AG10803 (cell line): ENCODE measurements around the gene FCRLA.
A peak's percentile ranks its signal among the peaks of the same experiment; 100 is the strongest.

Experiments
- DNase-seq: peaks from one replicate; pipeline ENCODE4 v3.0.0; 2010; ENCODE audit warnings: low read depth
- H3K4me3 ChIP-seq: 2 replicates; pipeline ENCODE4 v1.5.1; 2011; ENCODE audit warnings: mild to moderate bottlenecking, low read length, control low read depth
- TF ChIP-seq, protein P1 (sequence below): conservative IDR thresholded peaks from 2 replicates; pipeline ENCODE4 v1.5.1; 2011; ENCODE audit warnings: mild to moderate bottlenecking, low read length, control low read depth, inconsistent platforms

Gene FCRLA

DNA sequence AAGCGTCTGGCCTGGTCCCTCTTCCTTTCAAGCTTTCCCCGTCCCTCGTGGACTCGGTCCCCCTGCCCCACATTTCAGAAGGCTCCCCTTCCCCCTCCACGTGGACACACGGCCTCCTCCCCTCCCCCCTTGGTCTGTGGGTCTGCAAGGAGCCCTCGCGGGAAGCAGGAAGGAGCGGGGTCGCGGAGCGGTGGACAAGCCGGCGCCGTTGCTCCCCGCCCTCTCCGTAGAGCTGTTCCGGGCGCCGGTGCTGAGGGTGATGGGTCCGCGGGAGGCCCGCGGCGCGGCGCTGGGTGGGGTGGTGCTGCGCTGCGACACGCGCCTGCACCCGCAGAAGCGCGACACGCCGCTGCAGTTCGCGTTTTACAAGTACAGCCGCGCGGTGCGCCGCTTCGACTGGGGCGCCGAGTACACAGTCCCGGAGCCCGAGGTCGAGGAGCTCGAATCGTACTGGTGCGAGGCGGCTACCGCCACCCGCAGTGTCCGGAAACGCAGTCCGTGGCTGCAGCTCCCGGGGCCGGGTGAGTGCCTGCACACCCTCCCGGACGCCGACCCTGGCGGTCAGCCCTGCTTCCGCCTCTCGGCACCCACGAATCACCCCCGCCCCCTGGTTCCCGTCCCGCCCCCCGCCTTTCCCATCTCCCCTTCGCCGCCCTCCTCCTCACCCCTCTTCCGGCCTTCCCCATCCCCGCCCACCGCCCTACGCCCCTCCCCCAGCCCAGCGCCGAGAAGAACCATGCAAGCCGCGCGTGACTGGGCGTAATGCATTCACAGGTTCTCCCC, 19.6 kb downstream of the FCRLA start:
- TF ChIP-seq, protein P1, sequence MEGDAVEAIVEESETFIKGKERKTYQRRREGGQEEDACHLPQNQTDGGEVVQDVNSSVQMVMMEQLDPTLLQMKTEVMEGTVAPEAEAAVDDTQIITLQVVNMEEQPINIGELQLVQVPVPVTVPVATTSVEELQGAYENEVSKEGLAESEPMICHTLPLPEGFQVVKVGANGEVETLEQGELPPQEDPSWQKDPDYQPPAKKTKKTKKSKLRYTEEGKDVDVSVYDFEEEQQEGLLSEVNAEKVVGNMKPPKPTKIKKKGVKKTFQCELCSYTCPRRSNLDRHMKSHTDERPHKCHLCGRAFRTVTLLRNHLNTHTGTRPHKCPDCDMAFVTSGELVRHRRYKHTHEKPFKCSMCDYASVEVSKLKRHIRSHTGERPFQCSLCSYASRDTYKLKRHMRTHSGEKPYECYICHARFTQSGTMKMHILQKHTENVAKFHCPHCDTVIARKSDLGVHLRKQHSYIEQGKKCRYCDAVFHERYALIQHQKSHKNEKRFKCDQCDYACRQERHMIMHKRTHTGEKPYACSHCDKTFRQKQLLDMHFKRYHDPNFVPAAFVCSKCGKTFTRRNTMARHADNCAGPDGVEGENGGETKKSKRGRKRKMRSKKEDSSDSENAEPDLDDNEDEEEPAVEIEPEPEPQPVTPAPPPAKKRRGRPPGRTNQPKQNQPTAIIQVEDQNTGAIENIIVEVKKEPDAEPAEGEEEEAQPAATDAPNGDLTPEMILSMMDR, result 0 out of 2 replicates have a peak, but pooled peaks have one; percentile 5
- H3K4me3 ChIP-seq, result peak overlapping the region; percentile 78
- peak; percentile 80 for DNase-seq

DNA sequence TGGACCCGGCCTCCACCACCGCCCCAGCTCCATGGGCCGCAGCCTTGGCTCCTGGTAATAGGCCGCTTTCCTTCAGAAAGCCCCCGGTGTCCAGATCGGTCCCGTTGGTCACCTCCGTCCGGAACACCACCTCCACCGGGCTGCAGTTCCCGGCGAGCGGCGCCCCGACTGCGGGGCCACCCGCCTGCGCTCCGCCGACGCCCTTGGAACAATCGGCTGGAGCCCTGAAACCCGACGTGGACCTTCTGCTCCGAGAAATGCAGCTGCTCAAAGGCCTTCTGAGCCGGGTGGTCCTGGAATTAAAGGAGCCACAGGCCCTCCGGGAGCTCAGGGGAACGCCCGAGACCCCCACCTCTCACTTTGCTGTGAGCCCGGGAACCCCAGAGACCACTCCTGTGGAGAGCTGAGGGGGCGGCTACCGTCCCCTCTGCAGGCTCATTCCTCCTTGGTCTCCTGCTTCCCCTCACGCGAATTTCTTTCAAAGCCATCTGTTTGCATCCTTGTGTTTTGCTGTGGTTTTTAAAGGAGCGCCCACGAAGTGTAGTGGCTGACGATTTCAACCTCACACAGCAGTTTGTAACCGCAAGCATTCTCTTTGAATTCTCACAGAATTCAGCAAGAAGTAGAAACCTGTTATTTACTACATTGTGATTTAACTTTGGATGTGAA, 20.4 kb downstream of the FCRLA start:
- DNase-seq, result peak; percentile 93
- peak overlapping the region; percentile 78 for H3K4me3 ChIP-seq
- TF ChIP-seq, protein P1, result no peak

DNA sequence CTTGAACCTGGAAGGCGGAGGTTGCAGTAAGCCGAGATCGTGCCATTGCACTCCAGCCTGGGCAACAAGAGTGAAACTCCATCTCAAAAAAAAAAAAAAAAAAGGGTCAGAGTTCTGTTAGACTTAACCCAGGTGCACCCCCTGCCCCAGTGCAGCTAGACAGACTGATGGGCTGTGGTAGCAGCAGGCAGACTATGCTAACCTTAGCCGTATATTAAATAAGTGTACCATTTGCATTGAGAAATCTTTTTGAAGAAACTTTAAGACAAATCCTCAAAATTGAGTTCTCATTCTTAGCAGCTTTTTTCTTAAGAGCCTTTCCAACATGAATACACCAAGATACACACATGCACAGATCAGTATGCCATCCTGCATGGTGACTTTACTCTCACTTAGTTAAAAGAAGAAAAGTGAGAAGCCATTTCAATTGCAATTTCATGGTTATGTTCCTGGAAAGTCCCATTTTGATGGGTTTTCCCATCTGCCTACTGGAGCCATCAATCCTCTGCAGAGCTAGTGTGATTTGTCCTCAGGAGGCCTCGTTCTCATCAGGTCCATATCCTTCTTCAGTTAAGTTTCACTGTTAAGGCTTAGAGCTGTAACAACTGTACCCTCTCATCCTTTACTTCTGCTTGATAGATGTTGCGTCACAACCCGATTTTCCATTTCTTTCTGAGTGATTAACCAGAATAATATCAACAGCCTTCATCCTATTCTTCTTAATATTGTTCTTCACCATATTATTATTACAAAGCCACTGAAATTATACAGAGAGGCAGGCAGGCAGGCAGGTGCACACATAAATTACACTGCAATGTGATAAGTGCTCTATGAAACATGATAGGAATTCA, 21.6 kb downstream of the FCRLA start:
- DNase-seq, result no peak
- H3K4me3 ChIP-seq, result no peak overlapping the region
- TF ChIP-seq, protein P1, result no peak

DNA sequence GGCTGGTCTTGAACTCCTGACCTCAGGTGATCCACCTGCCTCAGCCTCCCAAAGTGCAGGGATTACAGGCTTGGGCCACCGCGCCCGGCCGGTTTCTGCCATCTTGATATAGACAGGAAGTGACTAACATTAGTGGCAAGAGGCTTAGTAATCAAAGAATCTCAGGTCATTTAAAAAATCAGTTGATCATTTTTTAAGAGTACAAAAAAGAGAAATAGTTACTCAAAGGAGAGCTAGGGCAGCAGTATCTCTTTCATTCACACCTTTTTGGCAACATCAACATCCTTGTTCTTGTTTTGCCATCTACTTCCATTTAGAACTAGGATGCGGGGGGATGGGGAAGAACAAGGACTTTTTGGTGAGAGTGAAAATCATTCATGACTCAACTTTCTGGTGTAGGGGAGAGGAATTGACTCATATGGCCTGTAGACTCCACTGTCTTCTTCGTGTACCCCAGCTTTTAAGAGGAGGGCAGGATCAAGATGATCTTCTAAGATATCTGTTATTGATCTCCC, 23.1 kb downstream of the FCRLA start:
- DNase-seq, result peak; percentile 48
- TF ChIP-seq, protein P1, result no peak
- H3K4me3 ChIP-seq, result no peak overlapping the region

DNA sequence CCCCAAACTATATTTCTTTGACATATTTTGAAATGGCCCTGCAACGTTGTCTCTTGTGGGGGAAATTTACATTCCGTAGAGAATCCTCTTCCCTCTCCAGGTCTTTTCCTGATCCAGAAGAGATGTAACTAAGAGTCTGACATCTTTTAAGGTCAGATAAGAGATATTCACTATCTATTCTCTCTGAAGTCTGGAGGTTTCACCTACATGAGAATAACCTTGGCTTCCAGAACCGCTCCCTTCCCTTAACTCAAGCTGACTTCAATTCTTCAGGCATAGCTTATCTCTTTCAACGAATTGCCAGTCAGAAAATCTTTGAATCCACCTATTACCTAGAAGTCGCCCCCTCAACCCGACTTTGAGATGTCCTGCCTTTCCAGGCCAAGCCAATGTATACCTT, 24.2 kb downstream of the FCRLA start:
- H3K4me3 ChIP-seq, result no peak overlapping the region
- TF ChIP-seq, protein P1, result no peak
- DNase-seq, result no peak

DNA sequence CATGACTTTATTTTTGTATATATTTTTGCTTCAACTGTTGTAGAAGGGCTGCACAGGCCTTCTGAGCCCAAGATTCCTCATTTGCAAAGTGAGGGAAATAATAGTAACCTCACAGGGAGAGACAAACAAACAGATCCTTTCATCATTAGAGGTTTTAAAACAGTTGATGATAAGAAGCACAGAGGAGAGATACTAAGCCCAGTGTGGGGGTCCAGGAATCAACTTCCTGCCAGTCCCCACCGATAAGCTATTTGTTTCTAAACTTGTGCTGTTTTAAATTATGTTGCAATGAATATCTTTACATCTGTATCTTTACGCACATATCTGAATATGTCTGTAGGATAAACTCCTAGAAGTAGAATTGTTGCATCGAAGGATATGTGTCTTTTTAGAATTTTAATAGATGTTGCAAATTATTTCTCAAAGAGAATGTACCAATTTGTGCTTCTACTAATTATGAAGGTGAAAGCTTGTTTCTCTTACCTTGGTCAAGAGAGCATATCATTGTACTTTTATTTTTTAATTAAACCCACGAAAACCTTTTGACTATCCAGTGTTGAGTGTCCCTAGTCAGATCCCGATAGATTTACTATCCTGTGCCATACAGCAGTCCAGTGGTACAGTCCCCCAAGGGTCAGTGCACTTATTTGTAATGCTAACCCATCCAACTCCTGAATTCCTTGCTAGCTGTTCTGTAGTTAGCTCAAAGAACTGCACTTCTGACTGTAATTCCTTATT, 25.1 kb downstream of the FCRLA start:
- H3K4me3 ChIP-seq, result no peak overlapping the region
- DNase-seq, result no peak

More for the DNA sequence above, 25.1 kb downstream of the FCRLA start:
- TF ChIP-seq, protein P1, result no peak
